GM19099 (cell line): ENCODE results near the gene OXCT1.

Source experiments
- POLR2A ChIP-seq: IDR thresholded peaks from 3 replicates; pipeline ENCODE4 v1.6.1; 2011; ENCODE audit warnings: low read depth; ENCODE audit not compliant: insufficient read length; ENCODE audit errors: extremely low read depth

Gene OXCT1

GRCh38 chr5:41882765-41883164 lies 12.5 kb upstream of the OXCT1 start:
- no peak for TF ChIP-seq POLR2A

- TF ChIP-seq POLR2A, result no peak
Measured at GRCh38 chr5:41878643-41879478, 8.6 kb upstream of the OXCT1 start.

DNA sequence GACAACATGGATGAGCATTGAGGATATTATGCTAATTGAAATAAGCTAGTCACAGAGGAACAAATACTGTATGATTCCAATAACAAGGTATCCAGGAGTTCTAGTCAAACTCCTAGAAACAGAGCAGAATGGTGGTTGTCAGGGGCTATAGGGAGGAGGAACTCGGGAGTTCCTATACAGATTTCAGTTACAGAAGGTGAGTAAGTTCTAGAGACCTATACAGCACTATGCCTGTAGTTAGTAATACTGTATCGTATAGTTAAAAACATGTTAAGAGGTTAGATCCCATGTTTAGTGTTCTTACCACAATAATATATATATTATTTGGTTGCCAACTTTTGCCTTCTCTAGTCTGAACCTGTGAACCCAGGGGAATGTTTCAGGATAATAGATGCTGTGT lies 7.9 kb upstream of the OXCT1 start:
- TF ChIP-seq POLR2A, result no peak

- TF ChIP-seq POLR2A, result no peak
Measured at GRCh38 chr5:41877408-41877807, 7.2 kb upstream of the OXCT1 start.

DNA sequence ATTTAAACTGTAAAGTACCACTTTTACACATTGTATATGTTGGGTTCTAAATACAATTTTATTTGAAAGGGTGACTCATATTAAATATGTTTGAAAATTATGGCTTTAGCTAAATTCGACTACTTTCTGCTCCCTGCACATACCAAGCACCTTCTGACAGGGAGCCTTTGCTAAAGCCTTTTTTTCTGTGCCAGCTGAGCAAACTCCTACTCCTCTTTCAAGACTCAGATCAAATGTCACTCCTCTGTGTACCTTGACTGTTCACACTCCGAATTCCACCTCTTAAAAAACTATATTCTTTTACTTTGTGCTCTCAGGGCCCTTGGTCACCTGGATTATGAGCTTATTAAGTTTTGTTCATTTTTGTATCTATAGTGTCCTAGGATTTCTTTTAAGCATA lies 6.5 kb upstream of the OXCT1 start:
- TF ChIP-seq POLR2A, result no peak

- no peak for TF ChIP-seq POLR2A
Measured at GRCh38 chr5:41875121-41875520, 4.9 kb upstream of the OXCT1 start.

GRCh38 chr5:41874512-41875060 lies 4.4 kb upstream of the OXCT1 start:
- no peak for TF ChIP-seq POLR2A

- no peak for TF ChIP-seq POLR2A
Measured at GRCh38 chr5:41871852-41872251, 1.6 kb upstream of the OXCT1 start.

GRCh38 chr5:41870627-41871048 lies 413 bp upstream of the OXCT1 start:
- no peak for TF ChIP-seq POLR2A

GRCh38 chr5:41869151-41869723 lies 988 bp downstream of the OXCT1 start:
- no peak for TF ChIP-seq POLR2A

DNA sequence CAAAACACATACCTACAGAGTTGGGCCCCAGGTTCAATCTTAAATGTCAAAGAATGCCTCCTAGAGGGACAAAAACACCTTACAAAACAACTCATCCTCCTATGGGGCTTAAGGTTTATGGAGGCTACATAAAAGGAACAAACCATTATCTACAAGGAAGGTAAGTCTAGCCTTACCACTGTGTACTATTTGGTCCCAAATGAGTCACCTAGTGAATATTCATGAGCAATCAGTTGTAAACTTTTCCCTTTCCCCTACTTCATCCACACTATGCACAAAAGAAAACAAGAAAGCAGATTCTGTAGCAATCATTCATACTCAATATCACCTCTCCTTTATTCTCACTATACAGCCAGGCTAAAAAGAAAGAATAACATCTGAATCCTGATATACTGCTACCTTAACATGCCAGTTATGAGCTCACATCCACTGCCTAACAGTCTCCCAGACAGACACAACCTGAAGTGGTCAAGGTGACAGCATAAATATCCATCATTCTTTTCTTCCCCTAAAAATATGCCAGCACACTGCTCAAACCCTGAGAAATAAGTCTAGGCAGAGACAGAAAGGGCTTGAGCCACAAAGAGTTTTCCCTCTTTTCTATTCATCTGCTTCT lies 6.2 kb downstream of the OXCT1 start:
- TF ChIP-seq POLR2A, result no peak

DNA sequence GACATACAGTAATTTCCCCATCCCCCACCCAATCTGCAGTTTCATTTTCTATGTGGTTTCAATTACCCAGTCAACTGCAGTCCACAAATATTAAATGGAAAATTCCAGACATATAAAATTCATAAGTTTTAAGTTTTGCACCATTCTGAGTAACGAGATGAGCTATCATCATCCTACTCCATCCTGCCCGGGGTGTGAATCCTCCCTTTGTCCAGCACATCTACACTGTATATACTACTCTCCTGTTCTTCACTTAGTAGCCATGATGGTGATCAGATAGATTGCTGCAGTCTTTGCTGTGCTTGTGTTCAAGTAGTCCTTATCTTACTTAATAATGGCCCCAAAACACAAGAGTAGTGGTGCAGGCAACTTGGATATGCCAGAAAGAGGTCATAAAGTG lies 11.3 kb downstream of the OXCT1 start:
- TF ChIP-seq POLR2A, result no peak

DNA sequence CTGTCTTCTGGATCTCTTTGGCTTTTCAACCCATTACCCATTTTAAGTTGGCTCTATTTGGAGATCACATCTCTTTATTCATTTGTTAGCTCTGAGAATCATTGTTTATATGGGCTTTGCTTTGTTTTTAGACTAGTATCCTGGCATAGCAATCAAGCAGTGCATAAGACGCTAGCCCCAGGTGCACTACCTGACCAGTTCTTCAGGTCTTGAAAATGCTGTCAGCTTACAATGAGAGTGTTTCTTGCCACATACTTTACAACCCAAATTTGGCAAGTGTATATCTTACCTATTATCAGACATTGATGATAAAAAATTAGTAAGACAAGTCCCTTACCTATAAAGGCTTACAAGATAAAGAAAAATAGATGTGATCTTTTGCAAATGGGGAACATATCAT lies 12.2 kb downstream of the OXCT1 start:
- no peak for TF ChIP-seq POLR2A

DNA sequence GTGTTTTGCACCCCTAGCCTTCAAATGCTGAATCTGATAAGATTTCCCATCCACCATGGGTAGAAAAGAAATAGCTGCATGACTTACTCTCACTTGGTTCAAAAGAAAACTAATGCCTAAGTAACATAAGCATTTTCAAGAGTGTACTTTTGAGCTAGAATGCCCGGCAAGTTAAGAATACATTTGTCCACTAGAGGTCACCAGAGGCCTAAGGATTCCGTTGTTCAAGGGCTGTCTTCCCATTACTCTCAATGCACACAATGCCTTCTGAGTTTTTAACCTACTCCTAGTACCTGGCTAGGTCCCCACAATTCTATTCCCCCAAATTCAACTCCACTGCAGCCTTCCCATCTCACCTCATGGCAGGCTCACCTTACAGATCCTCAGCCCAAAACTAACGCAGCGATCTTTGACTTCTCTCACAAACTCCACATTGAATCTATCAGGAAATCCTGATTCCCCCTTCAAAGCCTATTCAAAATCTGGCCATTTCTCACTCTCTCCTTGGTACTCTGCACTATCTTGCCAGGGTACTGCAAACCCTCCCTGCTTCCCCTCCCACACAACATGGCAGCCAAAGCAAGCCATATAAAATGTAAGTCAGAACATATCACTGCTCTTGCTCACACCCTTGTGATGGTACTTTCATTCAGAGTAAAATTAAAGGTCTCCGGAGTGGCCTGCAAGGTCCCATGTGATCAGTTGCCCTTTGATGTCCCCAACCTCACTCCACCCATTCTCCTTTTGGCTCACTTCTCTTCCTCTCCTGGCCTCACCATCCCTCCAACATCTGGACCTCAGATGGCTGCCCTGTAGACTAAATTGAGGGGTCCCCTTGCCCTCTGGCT lies 13.4 kb downstream of the OXCT1 start:
- TF ChIP-seq POLR2A, result no peak

- TF ChIP-seq POLR2A, result no peak
Measured at GRCh38 chr5:41852293-41852692, 17.9 kb downstream of the OXCT1 start.
